Measurements from ENCODE around the gene FNIP1. TPM values are rescaled to one million over a fixed set of nuclear protein-coding genes. Genes with fewer than 3 reads are reported as not detected.

FNIP1 gene
- total and polyA plus RNA-seq, 9 of the 15 experiments (the other 6 are each of a cell fraction or from before 2014, with no cell fraction given), result 5.0 to 32.8 (median 18.4) TPM

DNA sequence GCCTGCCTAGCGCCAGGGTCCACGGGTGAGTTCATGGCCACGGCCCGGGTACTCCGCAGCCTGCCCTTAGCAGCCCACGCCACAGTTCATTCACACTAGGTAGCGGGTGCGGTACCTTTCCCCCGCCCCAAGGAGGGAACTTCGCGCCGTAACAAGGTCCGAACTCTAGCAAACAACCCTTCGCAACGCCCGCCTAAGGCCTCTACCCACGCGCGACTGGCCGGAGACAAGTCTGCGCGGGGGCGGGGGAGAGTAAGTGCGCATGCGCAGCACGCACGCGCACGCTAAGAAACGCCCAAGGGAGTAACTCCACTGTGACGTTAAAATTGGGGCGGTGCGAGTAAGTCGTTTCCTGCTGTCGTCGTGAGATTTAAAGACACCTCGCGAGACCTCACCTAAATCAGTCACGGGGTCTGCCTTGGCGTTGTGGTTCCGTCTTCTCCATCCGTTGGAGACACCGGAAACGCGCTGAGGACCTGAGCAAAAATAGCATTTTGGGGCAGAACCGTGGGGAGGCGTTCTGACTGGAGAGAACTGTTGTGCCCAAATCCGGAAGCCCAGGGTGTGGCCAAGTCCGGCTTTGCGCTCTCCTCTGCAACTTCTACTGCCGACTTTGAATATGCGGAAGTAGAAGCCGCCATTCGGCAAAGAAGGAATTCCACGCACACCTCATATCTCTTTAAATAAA is 161.7 kb downstream of the FNIP1 start, which contains the start of gene RAPGEF6 (continued):
- no peak for TF ChIP-seq DDX20 (tag; IDR thresholded peaks at IDR 0.05; ENCODE audit: low read depth)
- no peak for TF ChIP-seq SREBF2 (CRISPR knock-in tag; IDR thresholded peaks at IDR 0.05)
- TF ChIP-seq THRAP3 (IDR thresholded peaks at IDR 0.05; ENCODE audit: borderline replicate concordance), result no peak
- no peak for TF ChIP-seq ZNF184 (CRISPR knock-in tag; IDR thresholded peaks at IDR 0.05)
- TF ChIP-seq ZNF699 (CRISPR knock-in tag; IDR thresholded peaks at IDR 0.05; ENCODE audit: insufficient replicate concordance), result no peak
- TF ChIP-seq, protein P1, sequence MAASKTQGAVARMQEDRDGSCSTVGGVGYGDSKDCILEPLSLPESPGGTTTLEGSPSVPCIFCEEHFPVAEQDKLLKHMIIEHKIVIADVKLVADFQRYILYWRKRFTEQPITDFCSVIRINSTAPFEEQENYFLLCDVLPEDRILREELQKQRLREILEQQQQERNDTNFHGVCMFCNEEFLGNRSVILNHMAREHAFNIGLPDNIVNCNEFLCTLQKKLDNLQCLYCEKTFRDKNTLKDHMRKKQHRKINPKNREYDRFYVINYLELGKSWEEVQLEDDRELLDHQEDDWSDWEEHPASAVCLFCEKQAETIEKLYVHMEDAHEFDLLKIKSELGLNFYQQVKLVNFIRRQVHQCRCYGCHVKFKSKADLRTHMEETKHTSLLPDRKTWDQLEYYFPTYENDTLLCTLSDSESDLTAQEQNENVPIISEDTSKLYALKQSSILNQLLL (CRISPR knock-in tag; IDR thresholded peaks at IDR 0.05; ENCODE audit: borderline replicate concordance), result no peak
- TF ChIP-seq, protein P2, sequence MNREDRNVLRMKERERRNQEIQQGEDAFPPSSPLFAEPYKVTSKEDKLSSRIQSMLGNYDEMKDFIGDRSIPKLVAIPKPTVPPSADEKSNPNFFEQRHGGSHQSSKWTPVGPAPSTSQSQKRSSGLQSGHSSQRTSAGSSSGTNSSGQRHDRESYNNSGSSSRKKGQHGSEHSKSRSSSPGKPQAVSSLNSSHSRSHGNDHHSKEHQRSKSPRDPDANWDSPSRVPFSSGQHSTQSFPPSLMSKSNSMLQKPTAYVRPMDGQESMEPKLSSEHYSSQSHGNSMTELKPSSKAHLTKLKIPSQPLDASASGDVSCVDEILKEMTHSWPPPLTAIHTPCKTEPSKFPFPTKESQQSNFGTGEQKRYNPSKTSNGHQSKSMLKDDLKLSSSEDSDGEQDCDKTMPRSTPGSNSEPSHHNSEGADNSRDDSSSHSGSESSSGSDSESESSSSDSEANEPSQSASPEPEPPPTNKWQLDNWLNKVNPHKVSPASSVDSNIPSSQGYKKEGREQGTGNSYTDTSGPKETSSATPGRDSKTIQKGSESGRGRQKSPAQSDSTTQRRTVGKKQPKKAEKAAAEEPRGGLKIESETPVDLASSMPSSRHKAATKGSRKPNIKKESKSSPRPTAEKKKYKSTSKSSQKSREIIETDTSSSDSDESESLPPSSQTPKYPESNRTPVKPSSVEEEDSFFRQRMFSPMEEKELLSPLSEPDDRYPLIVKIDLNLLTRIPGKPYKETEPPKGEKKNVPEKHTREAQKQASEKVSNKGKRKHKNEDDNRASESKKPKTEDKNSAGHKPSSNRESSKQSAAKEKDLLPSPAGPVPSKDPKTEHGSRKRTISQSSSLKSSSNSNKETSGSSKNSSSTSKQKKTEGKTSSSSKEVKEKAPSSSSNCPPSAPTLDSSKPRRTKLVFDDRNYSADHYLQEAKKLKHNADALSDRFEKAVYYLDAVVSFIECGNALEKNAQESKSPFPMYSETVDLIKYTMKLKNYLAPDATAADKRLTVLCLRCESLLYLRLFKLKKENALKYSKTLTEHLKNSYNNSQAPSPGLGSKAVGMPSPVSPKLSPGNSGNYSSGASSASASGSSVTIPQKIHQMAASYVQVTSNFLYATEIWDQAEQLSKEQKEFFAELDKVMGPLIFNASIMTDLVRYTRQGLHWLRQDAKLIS (CRISPR knock-in tag; IDR thresholded peaks at IDR 0.05), result no peak; the same call in 1 of the 2 replicates
- TF ChIP-seq PATZ1 (CRISPR knock-in tag; IDR thresholded peaks at IDR 0.05; ENCODE audit: borderline replicate concordance), result no peak
- TF ChIP-seq PHB2 (IDR thresholded peaks at IDR 0.05; ENCODE audit: low read depth), result no peak
- no peak for TF ChIP-seq RHOXF2B (CRISPR knock-in tag; conservative IDR thresholded peaks at IDR 0.05)
- TF ChIP-seq CBX3 (IDR thresholded peaks at IDR 0.05; ENCODE audit: borderline replicate concordance in 1 of 2, low read length in 2 of 2), result peak in 1 of 2 experiments; percentile 41; a peak in 1 of 3 replicates
- no peak for TF ChIP-seq FOXJ3 (CRISPR knock-in tag; IDR thresholded peaks at IDR 0.05)
- TF ChIP-seq CUX1 (CRISPR knock-in tag; IDR thresholded peaks at IDR 0.05), result no peak

All from K562 (cell line).